ENCODE measurements around the gene TMEM53. TPM values are rescaled to one million over a fixed set of nuclear protein-coding genes. Genes with fewer than 3 reads are reported as not detected.

Gene TMEM53
- total and polyA plus RNA-seq, 11 donors: 8.5 to 20.0 (median 12.5) TPM

GRCh38 chr1:44693900-44694299 is 19.6 kb upstream of the TMEM53 start:
- TF ChIP-seq CTCF (IDR thresholded peaks at IDR 0.05) (no peak), POLR2A (IDR thresholded peaks at IDR 0.05) (no peak)
- Histone ChIP-seq H3K9me3 (no peaks in the 10 kb centered on the region), H3K27ac (no peak overlapping the region), H3K27me3 (no peaks in the 10 kb centered on the region), H3K4me1 (peaks cover 0 to 17% (median 0%) of the 10 kb centered on the region in 12 donors), H3K4me3 (no peak overlapping the region), H3K36me3 (no peaks in the 10 kb centered on the region)
- intact Hi-C loops (cut with DNase I): no loop called here
- no peak for DNase-seq
- WGBS, 4 donors: 94 to 95% (median 94%) methylated on average over 3 of the region's 3 CpGs
- ATAC-seq: no peak

- Histone ChIP-seq H3K36me3 (no peaks in the 10 kb centered on the region), H3K9me3 (no peaks in the 10 kb centered on the region), H3K27me3 (no peaks in the 10 kb centered on the region), H3K4me1 (peaks cover 0 to 17% (median 0%) of the 10 kb centered on the region in 12 donors), H3K27ac (no peak overlapping the region), H3K4me3 (no peak overlapping the region)
- DNase-seq (no peak), ATAC-seq (no peak)
- intact Hi-C loops (cut with DNase I): no loop called here
- TF ChIP-seq POLR2A (IDR thresholded peaks at IDR 0.05) (no peak), CTCF (IDR thresholded peaks at IDR 0.05) (no peak)
- 84 to 98% (median 86%) methylated on average over 2 of the region's 2 CpGs for WGBS, 4 donors
These were observed 18.9 kb upstream of the TMEM53 start for GRCh38 chr1:44693159-44693558.

GRCh38 chr1:44689447-44689765 is 15.1 kb upstream of the TMEM53 start:
- Histone ChIP-seq H3K27ac (no peak overlapping the region), H3K9me3 (no peaks in the 10 kb centered on the region), H3K27me3 (no peaks in the 10 kb centered on the region), H3K4me3 (no peak overlapping the region), H3K36me3 (no peaks in the 10 kb centered on the region), H3K4me1 (peaks cover 0 to 18% (median 0%) of the 10 kb centered on the region in 12 donors)
- intact Hi-C loops (cut with DNase I): no loop called here
- WGBS, 4 donors: 76 to 86% (median 82%) methylated on average over 3 of the region's 3 CpGs
- no peak for TF ChIP-seq POLR2A (IDR thresholded peaks at IDR 0.05)
- no peak for TF ChIP-seq CTCF (IDR thresholded peaks at IDR 0.05)
- DNase-seq (no peak), ATAC-seq (no peak)

GRCh38 chr1:44688760-44689446 is 14.6 kb upstream of the TMEM53 start:
- DNase-seq (no peak), ATAC-seq (no peak)
- no peaks in the 10 kb centered on the region for H3K36me3 ChIP-seq
- H3K27me3 ChIP-seq: no peaks in the 10 kb centered on the region
- intact Hi-C loops (cut with DNase I): no loop called here
- H3K4me1 ChIP-seq: peaks cover 0 to 21% (median 0%) of the 10 kb centered on the region in 12 donors
- TF ChIP-seq POLR2A (IDR thresholded peaks at IDR 0.05): no peak
- no peak for TF ChIP-seq CTCF (IDR thresholded peaks at IDR 0.05)
- H3K9me3 ChIP-seq: no peaks in the 10 kb centered on the region
- no peak overlapping the region for H3K4me3 ChIP-seq
- no peak overlapping the region for H3K27ac ChIP-seq
- WGBS, 4 donors: 87 to 92% (median 89%) methylated on average over 12 of the region's 12 CpGs

Measured in heart left ventricle (tissue), 16 donors.